ENCODE data around the gene TMSB4X.

- TF ChIP-seq CTCF (IDR thresholded peaks at IDR 0.05) (no peak), POLR2A (IDR thresholded peaks at IDR 0.05) (no peak)
Measured at GRCh38 chrX:12994321-12994720, 19.4 kb downstream of the TMSB4X start.
